Measurements from ENCODE around the gene C1QTNF8.

DNA sequence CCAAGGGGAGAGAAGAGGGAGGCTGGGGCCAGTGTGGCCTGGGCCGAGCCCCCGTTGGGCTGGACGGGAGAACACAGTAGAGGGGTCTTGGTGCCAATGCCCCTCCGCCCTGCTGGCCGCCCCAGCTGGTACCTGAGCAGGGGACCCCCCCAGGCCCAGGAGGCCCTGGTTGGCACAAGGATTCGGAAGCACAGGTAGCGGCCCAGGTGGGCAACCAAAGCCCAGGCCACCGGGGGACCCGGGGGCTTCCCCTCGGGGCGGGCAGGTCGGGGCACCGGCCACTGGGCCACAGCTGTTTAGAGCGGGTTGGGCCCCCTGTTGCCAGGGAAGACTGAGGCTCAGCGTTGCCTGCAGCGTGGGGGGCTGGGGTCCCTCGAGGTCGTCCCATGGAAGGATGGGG lies 28.2 kb upstream of the C1QTNF8 start:
- TF ChIP-seq, protein P1, sequence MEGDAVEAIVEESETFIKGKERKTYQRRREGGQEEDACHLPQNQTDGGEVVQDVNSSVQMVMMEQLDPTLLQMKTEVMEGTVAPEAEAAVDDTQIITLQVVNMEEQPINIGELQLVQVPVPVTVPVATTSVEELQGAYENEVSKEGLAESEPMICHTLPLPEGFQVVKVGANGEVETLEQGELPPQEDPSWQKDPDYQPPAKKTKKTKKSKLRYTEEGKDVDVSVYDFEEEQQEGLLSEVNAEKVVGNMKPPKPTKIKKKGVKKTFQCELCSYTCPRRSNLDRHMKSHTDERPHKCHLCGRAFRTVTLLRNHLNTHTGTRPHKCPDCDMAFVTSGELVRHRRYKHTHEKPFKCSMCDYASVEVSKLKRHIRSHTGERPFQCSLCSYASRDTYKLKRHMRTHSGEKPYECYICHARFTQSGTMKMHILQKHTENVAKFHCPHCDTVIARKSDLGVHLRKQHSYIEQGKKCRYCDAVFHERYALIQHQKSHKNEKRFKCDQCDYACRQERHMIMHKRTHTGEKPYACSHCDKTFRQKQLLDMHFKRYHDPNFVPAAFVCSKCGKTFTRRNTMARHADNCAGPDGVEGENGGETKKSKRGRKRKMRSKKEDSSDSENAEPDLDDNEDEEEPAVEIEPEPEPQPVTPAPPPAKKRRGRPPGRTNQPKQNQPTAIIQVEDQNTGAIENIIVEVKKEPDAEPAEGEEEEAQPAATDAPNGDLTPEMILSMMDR (conservative IDR thresholded peaks at IDR 0.05; ENCODE audit: low read depth, low read length), result no peak
- TF ChIP-seq EZH2 (IDR thresholded peaks at IDR 0.05; ENCODE audit: low read length, unreplicated experiment), result no peak
